HG03575 (cell line): ENCODE measurements around the gene MRPL28.

Experiments used
- ATAC-seq: cut with Tn5 transposase; IDR thresholded peaks from one replicate; pipeline ENCODE4 v1.9.1; 2021; ENCODE audit not compliant: unreplicated experiment, insufficient number of reproducible peaks, low FRiP score; ENCODE audit errors: extremely low read depth

Gene MRPL28

DNA sequence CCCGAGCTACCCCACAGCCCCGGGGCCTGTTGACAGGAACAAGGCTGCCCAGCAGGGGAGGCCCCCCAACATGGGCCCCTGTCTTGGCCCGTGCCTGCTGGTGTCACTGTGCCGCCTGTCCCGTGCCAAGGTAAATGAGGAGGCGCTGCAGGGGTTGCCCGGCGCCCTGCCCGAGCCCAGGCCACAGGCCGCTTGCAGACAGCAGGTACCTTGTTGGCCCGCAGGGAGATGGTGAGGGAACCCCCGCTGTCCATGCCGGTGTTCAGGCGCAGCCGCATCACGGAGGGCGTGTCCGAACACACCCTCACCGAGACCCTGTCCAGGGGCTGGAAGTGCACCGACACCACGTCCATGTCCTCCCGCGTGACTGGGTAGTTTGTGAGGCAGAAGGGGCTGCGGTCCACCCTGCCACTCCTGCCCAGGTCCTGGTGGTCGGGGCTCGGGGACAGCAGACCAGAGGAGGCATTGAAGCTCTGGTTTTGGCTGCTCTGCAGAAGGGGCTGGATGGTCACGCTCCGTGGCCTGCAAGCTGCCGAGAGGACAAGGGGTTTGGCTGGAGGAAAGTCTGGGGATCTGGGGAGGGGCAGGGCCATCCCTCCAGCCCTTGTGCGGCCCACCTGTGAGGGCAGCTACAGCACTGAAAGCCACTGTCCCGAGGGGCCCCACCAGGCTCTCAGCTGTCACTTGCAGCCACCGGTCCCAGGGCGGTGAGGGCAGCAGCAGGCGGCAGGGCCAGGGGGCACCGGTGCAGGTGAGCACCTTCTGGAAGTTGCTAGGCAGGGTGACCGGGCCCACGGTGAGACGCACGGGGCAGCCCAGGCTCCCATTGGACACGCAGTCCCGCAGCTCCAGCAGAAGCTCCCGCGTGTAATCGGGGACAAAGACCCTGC is 5.8 kb upstream of the MRPL28 start:
- no peak for ATAC-seq

DNA sequence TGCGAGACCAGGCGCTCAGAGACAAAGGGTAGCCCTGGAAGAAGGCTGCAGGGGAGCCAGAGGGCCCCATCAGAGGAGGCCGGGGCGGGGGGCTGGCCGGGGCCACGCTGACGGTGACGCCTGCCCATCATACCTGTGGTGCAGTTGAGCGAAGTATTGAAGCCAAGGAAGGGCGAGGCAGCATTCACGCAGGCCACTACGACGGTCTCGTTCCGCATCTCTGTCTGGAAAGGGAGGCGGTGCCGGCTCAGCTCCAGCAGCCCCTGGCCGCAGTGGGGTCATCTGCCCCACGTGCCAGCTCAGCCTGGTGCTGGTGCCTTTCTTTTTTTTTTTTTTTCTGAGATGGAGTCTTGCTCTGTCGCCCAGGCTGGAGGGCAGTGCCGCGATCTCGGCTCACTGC is 4.9 kb upstream of the MRPL28 start:
- ATAC-seq: no peak

GRCh38 chr16:374616-374926 is 4.2 kb upstream of the MRPL28 start:
- ATAC-seq: no peak

DNA sequence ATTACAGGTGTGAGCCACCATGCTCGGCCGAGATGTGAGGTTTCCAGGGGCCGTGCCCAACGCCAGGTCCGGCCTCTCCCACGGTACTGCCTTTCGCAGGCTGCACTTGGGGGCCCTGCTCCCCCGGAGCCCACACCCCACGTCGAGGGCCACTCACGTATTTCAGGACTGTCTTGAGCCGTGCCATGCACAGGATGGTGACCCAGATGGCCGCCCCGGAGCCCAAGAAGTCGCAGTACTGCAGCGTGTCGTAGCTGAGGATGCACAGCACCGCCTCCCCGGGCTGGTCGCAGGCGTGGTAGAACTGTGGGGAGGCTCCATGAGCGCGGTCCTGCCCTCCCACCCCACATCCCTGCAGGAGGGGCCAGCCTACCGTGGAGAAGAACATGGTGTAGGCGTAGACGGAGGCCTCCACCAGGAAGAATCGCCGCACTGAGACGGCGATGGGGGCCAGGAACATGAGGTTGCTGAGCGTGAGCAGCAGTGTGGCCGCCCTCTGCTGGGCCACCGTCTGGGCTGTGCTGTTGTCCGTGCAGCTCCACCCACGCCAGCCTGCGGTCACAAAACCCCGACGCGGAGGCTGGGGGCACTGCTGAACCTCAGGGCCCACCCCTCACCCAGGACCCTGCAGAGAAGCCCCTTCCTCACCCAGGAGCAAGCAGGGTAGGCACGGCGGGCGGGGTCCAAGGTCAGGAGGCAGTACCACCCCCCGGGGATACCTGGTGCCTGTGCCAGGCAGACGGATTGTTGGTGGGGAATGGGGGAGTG is 3.7 kb upstream of the MRPL28 start:
- ATAC-seq: no peak

- no peak for ATAC-seq
Observed at GRCh38 chr16:373020-373598, 2.8 kb upstream of the MRPL28 start.

GRCh38 chr16:372302-372983 is 2.1 kb upstream of the MRPL28 start:
- no peak for ATAC-seq

GRCh38 chr16:371515-372301 is 1.4 kb upstream of the MRPL28 start:
- ATAC-seq: no peak

GRCh38 chr16:370979-371514 is 709 bp upstream of the MRPL28 start:
- no peak for ATAC-seq

- no peak for ATAC-seq
Observed at GRCh38 chr16:369866-370436, 387 bp downstream of the MRPL28 start.

DNA sequence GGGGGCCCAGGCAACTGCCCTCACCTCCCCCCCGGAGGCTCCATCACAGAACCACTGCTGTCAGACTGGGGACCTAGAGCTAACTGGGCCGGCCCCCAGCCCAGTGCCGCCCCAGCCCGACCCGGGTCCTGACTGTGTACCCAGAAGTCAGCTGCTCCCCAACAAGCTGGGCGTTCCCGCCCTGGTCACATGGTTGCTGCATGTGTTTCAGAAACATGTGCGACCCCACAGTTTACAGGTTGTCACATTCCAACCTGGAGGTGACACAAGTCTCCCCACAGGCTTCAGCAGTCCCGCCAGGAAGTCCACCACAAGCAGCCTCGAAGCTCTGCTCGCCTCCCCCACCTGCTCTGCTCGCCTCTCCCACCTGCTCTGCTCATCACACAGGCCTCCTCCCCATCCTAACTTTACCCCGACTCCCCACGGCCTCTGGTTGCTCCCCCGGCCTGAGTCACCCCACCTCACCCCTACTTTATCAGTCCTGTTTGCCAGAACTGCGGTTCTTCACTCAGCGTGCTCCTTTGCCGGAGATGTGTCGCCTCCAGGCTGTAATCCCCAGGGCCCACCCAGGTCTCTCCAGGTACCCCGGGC is 968 bp downstream of the MRPL28 start:
- ATAC-seq: no peak

- no peak for ATAC-seq
Observed at GRCh38 chr16:368388-369158, 1.8 kb downstream of the MRPL28 start.

DNA sequence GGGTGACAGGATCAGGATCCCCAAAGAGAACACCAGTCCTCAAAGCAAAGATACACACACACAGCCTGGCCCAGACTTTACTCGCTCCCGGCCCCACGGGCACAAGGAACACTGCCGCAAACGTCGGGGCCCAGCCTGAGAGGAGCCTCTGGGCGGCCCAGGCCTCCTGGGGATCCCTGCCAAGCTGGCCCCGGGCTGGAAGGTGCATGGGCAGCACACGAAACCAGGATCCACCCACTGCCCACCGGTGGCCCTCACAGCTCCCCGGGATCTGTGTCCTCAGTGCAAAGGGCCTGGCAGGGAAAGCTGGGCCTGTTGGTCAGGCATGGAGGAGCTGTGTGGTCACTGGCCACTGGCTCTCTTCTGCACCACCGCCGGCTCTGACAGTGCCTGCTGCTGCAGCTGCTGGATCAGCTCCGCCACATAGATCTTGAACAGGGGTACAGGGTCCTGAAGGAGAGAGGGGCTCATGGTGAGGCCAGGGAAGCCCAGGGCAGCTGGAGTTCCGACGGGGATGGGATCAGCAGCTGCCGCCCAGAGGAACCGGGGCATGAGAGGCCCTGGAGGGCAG is 2.9 kb downstream of the MRPL28 start:
- no peak for ATAC-seq

DNA sequence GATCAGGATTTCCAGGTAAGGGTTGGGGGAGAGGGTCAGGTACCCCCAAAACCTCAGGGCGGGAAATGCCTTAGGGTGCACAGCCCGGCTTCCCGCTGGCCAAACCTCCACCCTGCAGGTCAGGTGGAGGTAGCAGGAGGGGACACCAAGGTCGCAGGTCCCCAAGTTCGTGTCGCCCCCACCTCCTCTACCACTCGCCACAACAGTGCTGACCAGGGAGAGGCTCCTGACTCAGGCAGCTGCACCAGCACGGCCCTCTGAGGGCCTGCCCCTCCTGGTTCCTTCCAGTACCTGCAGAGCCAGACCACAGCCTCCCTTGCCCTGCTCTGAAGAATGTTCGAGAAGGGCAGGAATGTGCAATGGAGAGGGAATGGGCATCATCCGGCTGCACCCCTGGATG is 3.9 kb downstream of the MRPL28 start:
- ATAC-seq: no peak

- ATAC-seq: no peak
Observed at GRCh38 chr16:364595-365491, 5.5 kb downstream of the MRPL28 start.

GRCh38 chr16:363766-364490 is 6.4 kb downstream of the MRPL28 start:
- ATAC-seq: no peak
